ENCODE measurements around the gene TERT. TPM values are rescaled to one million over a fixed set of nuclear protein-coding genes. Genes with fewer than 3 reads are reported as not detected.

The TERT gene
- total and polyA plus RNA-seq, 10 of the 15 experiments (the other 5 are each of a cell fraction or from before 2014, with no cell fraction given), result 0.08 to 21.5 (median 5.0) TPM

GRCh38 chr5:1217596-1218206 is 77.2 kb downstream of the TERT start (continued):
- no peak for TF ChIP-seq SRF (IDR thresholded peaks at IDR 0.05; ENCODE audit: low read depth in 2 of 2, low read length in 2 of 2)

GRCh38 chr5:1216918-1217295 is 78.0 kb downstream of the TERT start:
- ATAC-seq, result no peak
- Histone ChIP-seq H3K27ac (ENCODE audit: control insufficient read depth, insufficient read depth) (no peak overlapping the region), H3K9me3 (replicated peaks; ENCODE audit: control insufficient read depth, insufficient read depth, low read length) (no peaks in the 10 kb centered on the region; the same call in 2 of the 3 replicates), H3K4me3 (no peak overlapping the region), H3K4me2 (ENCODE audit: control insufficient read depth, insufficient read depth) (no peak overlapping the region), H3K36me3 (ENCODE audit: control insufficient read depth in 2 of 2, insufficient read depth in 2 of 2, low read length in 1 of 2) (no peaks in the 10 kb centered on the region), H3K9ac (ENCODE audit: control insufficient read depth, insufficient read depth, low read length) (no peak overlapping the region), H2AFZ (ENCODE audit: control insufficient read depth, low read depth, low read length) (no peak overlapping the region), H3K4me1 (ENCODE audit: control insufficient read depth, insufficient read depth, low read length) (no peaks in the 10 kb centered on the region), H3K79me2 (ENCODE audit: control insufficient read depth, insufficient read depth, low read length) (no peaks in the 10 kb centered on the region), H3K27me3 (replicated peaks in 1 of 2; ENCODE audit: control insufficient read depth in 2 of 2, insufficient read depth in 2 of 2, low read length in 1 of 2) (no peaks in the 10 kb centered on the region; a peak in 1 of 4 replicates), H4K20me1 (ENCODE audit: control insufficient read depth, insufficient read depth) (no peaks in the 10 kb centered on the region)
- DNase-seq (ENCODE audit: low read depth, low spot score), result no peak
- 61% methylated on average over 18 of the region's 18 CpGs for WGBS (ENCODE audit: insufficient coverage, insufficient replicate concordance, low lambda C conversion rate, missing lambda C conversion rate)
- SMC1A ChIA-PET (ENCODE audit: uncharacterized antibody, unreplicated experiment), result no interaction called here
- intact Hi-C loops (cut with micrococcal nuclease; ENCODE audit: unreplicated experiment) (no loop called here), in situ Hi-C loops (cut with MboI) (no loop called here)
- no peak for FAIRE-seq
- BruUV-seq (replicated peaks), result no TSS peak
- POLR2A ChIA-PET, result no interaction called here
- TF ChIP-seq ELK1 (IDR thresholded peaks at IDR 0.05; ENCODE audit: low read depth, low read length) (no peak), SPI1 (IDR thresholded peaks at IDR 0.05; ENCODE audit: borderline replicate concordance, insufficient read depth, low read depth, low read length) (no peak), ZBTB33 (IDR thresholded peaks at IDR 0.05) (no peak), POU2F2 (IDR thresholded peaks at IDR 0.05; ENCODE audit: borderline replicate concordance, low read depth, low read length) (no peak), ESRRA (IDR thresholded peaks at IDR 0.05; ENCODE audit: low read length) (no peak), BACH1 (IDR thresholded peaks at IDR 0.05; ENCODE audit: borderline replicate concordance) (no peak), BHLHE40 (IDR thresholded peaks at IDR 0.05; ENCODE audit: borderline replicate concordance in 1 of 2, low read depth in 2 of 2, low read length in 1 of 2) (no peak), NFIC (IDR thresholded peaks at IDR 0.05; ENCODE audit: low read depth, low read length) (no peak), POLR2AphosphoS2 (IDR thresholded peaks at IDR 0.05; ENCODE audit: low read depth, low read length) (no peak), SREBF2 (IDR thresholded peaks at IDR 0.05; ENCODE audit: low read length) (no peak), DPF2 (IDR thresholded peaks at IDR 0.05) (no peak), NFXL1 (IDR thresholded peaks at IDR 0.05; ENCODE audit: borderline replicate concordance) (no peak), EED (IDR thresholded peaks at IDR 0.05; ENCODE audit: low read depth) (no peak), SIX5 (IDR thresholded peaks at IDR 0.05; ENCODE audit: low read depth, low read length, severe bottlenecking) (no peak)
- CTCF ChIA-PET, result no interaction called here
- RAD21 ChIA-PET (ENCODE audit: unreplicated experiment), result no interaction called here
